Endodermal cell (in vitro differentiated cells): ENCODE data around the gene THSD7B. TPM values are rescaled to one million over a fixed set of nuclear protein-coding genes. Genes with fewer than 3 reads are reported as not detected.

Experiments used
- DNase-seq: peaks from one replicate; pipeline ENCODE4 v3.0.0-alpha.2; 2017
- H3K27ac ChIP-seq: 2 replicates; pipeline ENCODE4 v1.5.1; 2013; ENCODE audit warnings: mild to moderate bottlenecking, low read depth, low read length, moderate library complexity
- H3K27me3 ChIP-seq: 2 replicates; pipeline ENCODE4 v1.6.1; 2013; ENCODE audit warnings: mild to moderate bottlenecking, low read length, moderate library complexity; ENCODE audit not compliant: insufficient read depth, control insufficient read depth, poor library complexity, severe bottlenecking
- H3K36me3 ChIP-seq: 2 replicates; pipeline ENCODE4 v1.7.0; 2013; ENCODE audit warnings: mild to moderate bottlenecking, low read length, moderate library complexity; ENCODE audit not compliant: control insufficient read depth, insufficient read depth
- H3K4me1 ChIP-seq: one replicate; pipeline ENCODE4 v1.7.0; 2013; ENCODE audit warnings: low read length; ENCODE audit not compliant: control insufficient read depth, insufficient read depth
- H3K4me3 ChIP-seq: 2 replicates; pipeline ENCODE4 v1.5.1; 2013; ENCODE audit warnings: mild to moderate bottlenecking, low read length, moderate library complexity
- H3K9ac ChIP-seq: 2 replicates; pipeline ENCODE4 v1.6.1; 2013; ENCODE audit warnings: mild to moderate bottlenecking, low read length, moderate library complexity; ENCODE audit not compliant: poor library complexity, severe bottlenecking; ENCODE audit errors: extremely low read depth
- H3K9me3 ChIP-seq: 2 replicates; pipeline ENCODE4 v1.6.1; 2013; ENCODE audit warnings: mild to moderate bottlenecking, low read length, moderate library complexity; ENCODE audit not compliant: control insufficient read depth
- H3K27ac Mint-ChIP-seq: 2 replicates; pipeline ENCODE4 v1.8.0; 2020; ENCODE audit warnings: mixed read lengths
- H3K27me3 Mint-ChIP-seq: 2 replicates; pipeline ENCODE4 v1.8.0; 2021; ENCODE audit warnings: mild to moderate bottlenecking, mixed read lengths; ENCODE audit not compliant: insufficient read depth
- H3K36me3 Mint-ChIP-seq: 2 replicates; pipeline ENCODE4 v1.8.0; 2020; ENCODE audit warnings: low read depth, mixed read lengths
- H3K4me1 Mint-ChIP-seq: 2 replicates; pipeline ENCODE4 v1.8.0; 2020; ENCODE audit warnings: mixed read lengths
- H3K4me3 Mint-ChIP-seq: 2 replicates; pipeline ENCODE4 v1.8.0; 2020; ENCODE audit warnings: mild to moderate bottlenecking, moderate library complexity, mixed read lengths
- H3K9me3 Mint-ChIP-seq: 2 replicates; pipeline ENCODE4 v1.8.0; 2020; ENCODE audit warnings: mild to moderate bottlenecking, mixed read lengths
- WGBS, 2 experiments: methylation state at CpG; one replicate each; pipeline versions ENCODE4 v1.1.5 to v1.1.7; 2013; ENCODE audit warnings: missing lambda C conversion rate in 2 of 2, mixed read lengths in 1 of 2; ENCODE audit not compliant: insufficient coverage in 1 of 2, insufficient read length in 1 of 2; 5-methylcytosine and 5-hydroxymethylcytosine counted together
- total RNA-seq, 2 donors: library from RNA; stranded (reverse); fragmentation: NEBNext Ultra II Directional in 1 of 2; extraction: Animal tissue kit (Norgen Biotek cat#: 25700) in 1 of 2; gene quantifications; 2 replicates in 1 of 2; 3 replicates in 1 of 2; pipeline ENCODE4 v1.2.1, GENCODE V29; 2021
- TF ChIP-seq, protein P1 (sequence below): fragments of 200-600 bp; sonication (generic); conservative IDR thresholded peaks from 2 replicates; pipeline ENCODE4 v1.5.0; 2021; ENCODE audit warnings: antibody characterized with exemption, mild to moderate bottlenecking

Gene THSD7B
- total RNA-seq, 2 donors from 2014 or later = 1.8 to 2.6 TPM

DNA sequence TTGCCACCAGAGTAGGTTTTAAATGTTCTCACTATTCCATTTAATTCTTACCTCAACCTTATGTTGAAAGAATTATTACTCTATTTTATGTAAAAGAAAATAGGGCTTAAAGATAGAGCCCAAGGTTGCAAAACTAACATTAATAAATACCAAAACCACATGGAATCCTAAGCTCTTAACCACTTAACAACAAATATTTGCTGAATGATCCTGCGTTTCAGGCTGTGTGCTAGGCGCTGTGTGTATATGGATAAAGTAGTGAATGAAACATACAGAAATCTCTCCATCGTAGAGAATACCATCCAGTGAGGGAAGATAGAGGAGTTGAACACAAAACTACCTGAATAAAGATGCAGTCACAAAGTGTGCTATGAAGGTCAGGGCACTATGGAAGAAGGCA lies 485.1 kb downstream of the THSD7B start:
- Histone ChIP-seq H3K36me3 (no peaks in the 10 kb centered on the region), H3K9ac (no peak overlapping the region), H3K27me3 (no peaks in the 10 kb centered on the region), H3K4me1 (no peaks in the 10 kb centered on the region), H3K9me3 (no peaks in the 10 kb centered on the region), H3K27ac (no peak overlapping the region), H3K4me3 (no peak overlapping the region)
- H3K4me1 Mint-ChIP-seq = peaks cover 8% of the 10 kb centered on the region
- 100% methylated on average over 2 to 3 of the region's 3 CpGs for WGBS, 2 experiments
- H3K4me3 Mint-ChIP-seq = no peak overlapping the region
- no peak overlapping the region for H3K27ac Mint-ChIP-seq
- TF ChIP-seq, protein P1, sequence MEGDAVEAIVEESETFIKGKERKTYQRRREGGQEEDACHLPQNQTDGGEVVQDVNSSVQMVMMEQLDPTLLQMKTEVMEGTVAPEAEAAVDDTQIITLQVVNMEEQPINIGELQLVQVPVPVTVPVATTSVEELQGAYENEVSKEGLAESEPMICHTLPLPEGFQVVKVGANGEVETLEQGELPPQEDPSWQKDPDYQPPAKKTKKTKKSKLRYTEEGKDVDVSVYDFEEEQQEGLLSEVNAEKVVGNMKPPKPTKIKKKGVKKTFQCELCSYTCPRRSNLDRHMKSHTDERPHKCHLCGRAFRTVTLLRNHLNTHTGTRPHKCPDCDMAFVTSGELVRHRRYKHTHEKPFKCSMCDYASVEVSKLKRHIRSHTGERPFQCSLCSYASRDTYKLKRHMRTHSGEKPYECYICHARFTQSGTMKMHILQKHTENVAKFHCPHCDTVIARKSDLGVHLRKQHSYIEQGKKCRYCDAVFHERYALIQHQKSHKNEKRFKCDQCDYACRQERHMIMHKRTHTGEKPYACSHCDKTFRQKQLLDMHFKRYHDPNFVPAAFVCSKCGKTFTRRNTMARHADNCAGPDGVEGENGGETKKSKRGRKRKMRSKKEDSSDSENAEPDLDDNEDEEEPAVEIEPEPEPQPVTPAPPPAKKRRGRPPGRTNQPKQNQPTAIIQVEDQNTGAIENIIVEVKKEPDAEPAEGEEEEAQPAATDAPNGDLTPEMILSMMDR = no peak
- H3K36me3 Mint-ChIP-seq = no peaks in the 10 kb centered on the region
- H3K27me3 Mint-ChIP-seq = no peaks in the 10 kb centered on the region
- no peak for DNase-seq
- H3K9me3 Mint-ChIP-seq = no peaks in the 10 kb centered on the region

DNA sequence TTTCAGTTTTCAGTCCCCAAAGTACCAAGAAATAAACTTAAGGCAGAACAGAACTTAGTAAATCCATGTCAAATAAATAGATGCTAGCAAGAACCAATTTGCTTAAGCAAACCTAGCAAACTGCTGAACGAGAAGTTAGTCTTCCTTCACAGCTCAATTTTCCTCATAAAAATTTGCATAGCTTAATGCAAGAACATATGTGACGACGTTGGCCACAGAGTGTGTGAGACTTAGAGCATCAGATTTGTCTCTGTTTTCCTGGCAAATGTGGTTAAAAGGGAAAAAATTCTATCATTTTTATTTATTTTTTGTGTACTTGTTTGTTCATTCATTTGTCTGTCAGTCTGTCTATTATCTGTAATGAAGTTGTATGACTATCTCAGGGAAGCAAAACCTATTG lies 485.7 kb downstream of the THSD7B start:
- TF ChIP-seq, protein P1 = no peak
- no peak overlapping the region for H3K27ac Mint-ChIP-seq
- WGBS, 2 experiments = 86 to 96% methylated on average over 2 to 3 of the region's 3 CpGs
- no peaks in the 10 kb centered on the region for H3K36me3 ChIP-seq
- no peaks in the 10 kb centered on the region for H3K9me3 Mint-ChIP-seq
- H3K27me3 ChIP-seq = no peaks in the 10 kb centered on the region
- no peaks in the 10 kb centered on the region for H3K36me3 Mint-ChIP-seq
- H3K9me3 ChIP-seq = no peaks in the 10 kb centered on the region
- H3K4me3 ChIP-seq = no peak overlapping the region
- no peak overlapping the region for H3K9ac ChIP-seq
- no peaks in the 10 kb centered on the region for H3K4me1 ChIP-seq
- peaks cover 8% of the 10 kb centered on the region for H3K4me1 Mint-ChIP-seq
- H3K27me3 Mint-ChIP-seq = no peaks in the 10 kb centered on the region
- H3K4me3 Mint-ChIP-seq = no peak overlapping the region
- H3K27ac ChIP-seq = no peak overlapping the region
- no peak for DNase-seq

DNA sequence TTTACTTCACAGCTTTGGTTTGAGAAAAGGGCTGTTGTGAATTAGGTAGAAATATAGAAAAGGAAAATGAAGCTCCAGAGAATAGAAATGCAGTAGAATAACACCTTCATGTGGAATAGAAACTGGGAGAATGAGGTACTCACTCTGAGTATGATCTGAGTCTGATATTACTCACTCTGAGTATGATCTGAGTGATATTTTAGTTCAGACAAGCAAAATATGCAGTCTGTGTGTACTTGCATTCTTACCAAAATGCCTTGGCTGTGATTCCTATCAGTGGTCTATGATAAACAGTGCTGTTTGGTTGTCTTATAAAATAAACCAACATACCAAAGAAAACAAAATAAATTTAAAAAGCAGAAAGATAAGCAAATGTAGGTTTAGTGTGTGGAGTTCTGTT lies 487.6 kb downstream of the THSD7B start:
- H3K36me3 ChIP-seq = no peaks in the 10 kb centered on the region
- no peaks in the 10 kb centered on the region for H3K27me3 ChIP-seq
- H3K27me3 Mint-ChIP-seq = no peaks in the 10 kb centered on the region
- H3K4me1 Mint-ChIP-seq = peaks cover 8% of the 10 kb centered on the region
- no peaks in the 10 kb centered on the region for H3K9me3 ChIP-seq
- no peak overlapping the region for H3K27ac Mint-ChIP-seq
- no peaks in the 10 kb centered on the region for H3K9me3 Mint-ChIP-seq
- no peaks in the 10 kb centered on the region for H3K4me1 ChIP-seq
- no peak for DNase-seq
- TF ChIP-seq, protein P1 = no peak
- H3K27ac ChIP-seq = no peak overlapping the region
- H3K4me3 ChIP-seq = no peak overlapping the region
- H3K9ac ChIP-seq = no peak overlapping the region
- H3K4me3 Mint-ChIP-seq = no peak overlapping the region
- no peaks in the 10 kb centered on the region for H3K36me3 Mint-ChIP-seq
